GM19328 (cell line): ENCODE data around the gene SH3GL2.

Source experiments
- ATAC-seq: cut with Tn5 transposase; IDR thresholded peaks from one replicate; pipeline ENCODE4 v1.9.1; 2021; ENCODE audit warnings: mild to moderate bottlenecking, moderate library complexity; ENCODE audit not compliant: unreplicated experiment

SH3GL2 gene

DNA sequence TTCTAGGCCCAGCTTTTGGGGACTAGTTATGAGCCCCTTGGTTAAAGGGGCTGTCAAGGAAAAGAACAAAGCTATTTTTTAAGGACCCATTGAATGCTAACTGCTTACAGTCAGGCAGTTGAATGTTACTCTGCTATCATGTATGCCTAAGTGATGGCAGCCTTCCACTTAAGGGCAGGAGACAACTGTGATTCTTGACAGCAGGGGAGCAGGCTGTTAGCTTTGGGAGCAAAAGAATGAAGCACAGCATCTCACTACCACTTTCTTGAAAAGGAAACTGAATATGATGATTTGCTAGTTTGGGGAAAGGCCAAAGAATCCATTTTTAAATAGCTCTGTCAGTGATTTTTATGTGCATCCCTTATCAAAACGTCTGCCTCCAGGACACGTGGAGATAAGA is 221.6 kb downstream of the SH3GL2 start:
- ATAC-seq = no peak

DNA sequence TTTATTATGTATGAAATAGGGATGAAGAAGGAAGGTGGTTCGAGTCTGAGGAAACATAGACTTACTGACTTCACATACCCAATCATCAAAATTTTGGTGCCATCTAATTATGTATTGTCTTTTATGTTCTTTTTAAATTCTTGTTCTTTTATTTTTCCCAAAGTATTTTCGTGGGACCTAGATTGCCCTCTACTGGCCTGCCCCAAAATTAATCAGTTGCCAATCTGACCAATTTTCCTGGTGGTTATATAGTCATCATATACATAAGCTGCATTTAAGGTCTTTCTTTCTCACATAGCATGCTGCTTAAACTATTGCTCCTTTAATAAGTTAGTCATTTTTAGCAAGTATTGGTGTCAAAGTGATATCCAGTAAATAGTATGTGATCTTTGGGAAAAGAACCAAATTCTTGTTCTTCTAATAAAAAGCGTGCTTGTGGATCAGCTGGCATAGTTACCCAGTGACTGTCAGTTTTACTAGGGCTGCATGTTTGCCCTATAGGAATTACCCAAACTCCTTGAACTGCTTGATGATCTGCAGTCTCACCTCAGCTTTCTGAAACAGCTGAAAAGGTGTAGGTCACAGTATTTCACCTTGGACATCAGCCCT is 223.5 kb downstream of the SH3GL2 start:
- ATAC-seq = no peak

DNA sequence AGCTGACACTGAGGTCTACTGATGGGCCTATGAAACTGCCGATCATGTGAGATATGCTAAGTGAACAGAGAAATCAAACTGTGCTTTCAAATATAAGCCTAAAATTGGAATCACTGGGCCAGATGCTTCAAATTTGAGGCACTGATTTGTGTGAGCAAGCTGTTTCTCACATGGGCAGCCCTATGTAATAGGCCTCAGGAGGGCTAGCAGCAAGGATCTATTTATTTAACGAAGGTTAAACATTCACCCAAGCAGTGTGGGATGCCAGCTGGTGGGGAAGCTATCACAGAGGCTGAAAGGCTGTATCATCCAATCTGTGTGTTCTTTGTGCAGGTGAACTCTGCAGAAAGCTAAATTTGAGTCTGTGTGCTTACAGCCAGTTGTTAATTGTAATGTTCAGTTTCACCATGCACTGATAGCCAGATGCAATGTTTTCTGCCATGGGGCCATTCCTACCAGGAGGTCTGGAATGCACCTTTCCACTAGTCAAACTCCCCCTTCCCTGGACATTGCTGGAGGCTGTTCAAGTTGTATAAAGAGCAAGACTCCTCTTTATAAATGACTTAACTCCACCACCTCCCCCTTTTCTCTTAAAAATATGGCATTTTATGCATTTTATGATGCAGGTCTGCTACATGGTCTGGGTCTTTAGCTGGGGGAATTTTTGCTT is 228.9 kb downstream of the SH3GL2 start:
- ATAC-seq = no peak

DNA sequence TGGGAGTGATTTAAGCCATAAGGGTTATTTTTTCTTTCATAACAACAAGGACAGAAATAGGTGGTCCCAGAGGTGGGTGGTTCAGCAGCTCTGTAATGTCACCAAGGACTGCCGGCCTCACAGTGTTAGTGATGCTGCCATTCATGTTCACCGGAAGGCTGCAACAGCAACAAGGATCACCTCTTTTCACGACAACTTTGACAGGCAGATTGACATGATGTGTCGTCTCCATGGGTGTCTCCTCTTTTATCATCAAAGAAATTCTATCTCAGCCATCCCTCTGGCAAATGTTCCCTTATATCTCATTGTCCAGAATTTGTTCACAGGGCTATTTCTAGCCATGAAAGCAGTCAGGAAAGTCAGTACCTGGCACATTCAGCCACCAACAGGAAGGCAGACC is 231.5 kb downstream of the SH3GL2 start:
- ATAC-seq = no peak

DNA sequence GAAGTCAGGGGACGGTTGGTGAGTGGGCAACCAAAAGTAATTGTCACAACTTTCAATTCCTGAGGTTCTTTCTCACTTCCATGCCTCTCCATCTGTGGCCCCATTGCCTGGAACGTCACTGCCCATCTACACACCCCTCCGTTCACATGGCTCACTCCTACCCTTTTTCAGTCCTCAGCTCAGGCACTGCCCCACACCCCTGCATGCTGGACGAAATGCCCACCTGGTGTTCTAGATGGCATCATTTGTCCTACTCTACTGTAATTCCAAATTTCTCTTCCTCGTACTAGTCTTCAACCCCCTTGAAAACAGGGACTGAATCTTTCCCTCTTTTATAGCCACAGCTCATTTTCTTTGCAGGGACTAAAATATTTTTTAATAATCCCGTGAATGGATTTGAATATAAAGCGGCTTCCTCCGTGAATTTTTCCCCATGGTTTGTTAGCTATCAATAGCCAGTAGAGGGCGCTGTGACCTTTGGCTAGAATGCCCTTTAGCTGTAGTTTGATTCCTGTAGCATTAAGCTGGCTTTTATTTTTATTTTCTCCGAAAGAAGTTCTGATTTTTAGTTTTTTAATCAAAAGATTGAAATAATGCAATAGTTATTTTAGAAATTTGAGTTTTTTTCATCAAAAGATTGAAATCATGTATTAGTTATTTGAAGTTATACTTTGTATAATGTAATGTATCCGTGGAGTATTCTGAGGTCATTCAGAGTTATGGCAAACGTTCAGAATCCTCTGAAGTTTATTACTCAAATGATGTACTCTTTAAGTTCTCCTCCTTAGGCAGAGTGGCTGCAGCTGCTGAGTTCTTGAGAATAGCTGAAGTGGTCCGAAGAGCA is 232.1 kb downstream of the SH3GL2 start:
- ATAC-seq = no peak

DNA sequence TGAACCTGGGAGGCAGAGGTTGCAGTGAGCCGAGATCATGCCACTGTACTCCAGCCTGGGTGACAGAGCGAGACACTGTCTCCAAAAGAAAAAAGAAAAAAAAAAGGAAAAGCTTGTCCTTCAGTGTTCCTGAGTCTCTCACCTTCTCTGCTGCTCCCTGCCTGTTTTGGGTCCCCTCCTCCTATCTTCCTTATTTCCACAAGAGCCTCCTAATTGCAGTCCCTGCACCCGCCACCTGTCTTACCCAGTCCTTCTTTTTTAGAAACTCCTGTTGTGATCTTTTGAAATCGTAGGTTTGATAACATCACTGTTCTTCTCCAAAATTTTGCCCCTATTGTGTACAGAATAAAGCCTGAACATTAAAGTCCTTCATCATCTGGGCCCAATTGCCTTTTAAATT is 234.9 kb downstream of the SH3GL2 start:
- no peak for ATAC-seq

DNA sequence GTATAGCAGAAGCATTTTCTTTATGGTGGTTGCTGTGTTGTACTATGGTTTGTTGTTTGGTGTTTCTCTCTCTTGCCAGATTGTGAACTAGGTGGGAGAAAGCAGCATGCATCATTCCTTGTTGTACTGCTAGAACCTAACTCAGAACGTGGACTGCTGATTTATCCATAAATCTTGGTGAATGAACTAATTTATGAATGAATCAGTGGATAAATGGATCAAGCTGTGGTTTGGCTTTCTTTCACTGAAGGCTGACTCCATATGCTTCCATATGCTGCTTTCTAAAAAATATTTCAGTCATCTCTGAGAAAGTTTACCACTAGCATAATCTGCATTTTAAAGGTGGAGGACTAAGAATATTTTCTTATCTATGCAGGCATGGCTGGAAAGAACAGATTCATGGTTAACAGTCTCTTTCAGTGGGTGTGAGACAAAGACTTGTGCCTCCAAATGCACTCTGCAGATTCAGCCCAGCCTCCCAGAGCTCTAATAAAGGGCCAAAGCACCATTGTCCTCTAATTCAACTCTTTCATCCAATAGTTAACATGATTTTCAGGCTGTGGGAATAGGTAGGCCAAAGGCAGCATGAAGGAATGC is 237.7 kb downstream of the SH3GL2 start:
- ATAC-seq = no peak

DNA sequence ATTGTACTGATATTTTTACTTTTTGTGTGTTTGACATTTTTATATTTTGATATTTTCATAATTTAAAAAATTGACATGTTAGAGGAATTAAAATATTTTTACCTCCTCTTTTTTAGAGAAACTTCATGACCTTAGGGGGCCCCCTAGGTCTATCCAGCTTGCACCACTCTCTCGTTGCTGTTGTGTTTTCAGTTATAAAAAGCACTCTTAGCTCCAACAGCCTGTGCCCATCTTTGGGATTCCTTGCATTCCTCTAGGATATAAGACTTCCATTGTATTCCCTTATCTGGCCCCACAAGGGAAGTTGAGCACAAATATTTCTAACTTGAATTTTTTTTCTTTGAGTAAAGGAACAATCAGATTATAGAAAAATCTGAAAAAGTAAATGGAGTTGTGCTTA is 245.3 kb downstream of the SH3GL2 start:
- no peak for ATAC-seq

DNA sequence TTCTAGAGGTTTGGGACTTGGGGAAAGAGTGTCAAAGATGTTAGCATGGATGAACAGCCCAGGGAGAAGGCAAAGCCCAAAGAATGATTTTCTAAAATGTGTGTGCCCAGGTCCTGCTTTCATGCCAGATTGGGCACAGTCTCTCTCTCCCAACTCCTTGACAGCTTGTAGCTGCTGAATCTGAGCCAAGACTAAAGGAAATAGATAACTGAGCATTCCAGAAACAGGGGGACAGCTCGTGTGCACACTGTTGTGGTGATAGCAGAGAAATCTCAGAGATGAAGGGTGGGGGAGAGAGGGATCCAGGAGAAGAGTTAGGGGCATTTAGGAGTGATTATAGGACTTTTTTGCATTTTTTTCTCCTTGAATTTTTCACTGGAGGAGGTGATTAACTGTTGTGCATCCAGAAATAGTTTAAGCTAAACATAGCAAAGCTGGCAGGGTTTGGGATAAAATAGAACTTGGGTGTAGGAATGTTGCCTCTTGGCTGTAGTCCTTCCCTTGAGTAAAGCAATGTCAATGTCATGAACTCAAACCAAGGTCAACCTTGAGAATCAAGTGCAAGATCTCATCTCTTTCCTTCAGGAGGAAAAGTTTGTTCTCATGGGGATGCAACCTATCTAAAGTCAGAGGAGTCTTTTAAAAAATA is 245.9 kb downstream of the SH3GL2 start:
- no peak for ATAC-seq

DNA sequence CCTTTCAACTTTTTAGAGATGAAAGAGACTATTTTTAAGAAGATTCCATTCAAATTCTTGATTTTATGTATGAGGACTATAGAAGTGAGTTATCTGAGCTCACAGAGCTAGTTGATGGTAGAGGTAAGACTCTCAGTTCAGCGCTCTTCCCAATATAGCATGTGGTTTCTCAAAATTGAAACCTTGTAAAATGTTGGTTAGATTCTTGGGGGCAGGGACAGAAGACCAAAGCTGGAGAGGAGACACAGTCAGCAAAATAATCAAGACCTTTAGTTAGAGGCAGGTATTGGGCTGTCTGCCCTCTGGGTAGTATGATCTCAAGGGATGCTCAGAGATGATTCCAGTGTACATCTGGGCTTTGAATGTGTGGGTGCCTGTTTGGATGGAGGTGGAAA is 246.4 kb downstream of the SH3GL2 start:
- ATAC-seq = no peak

DNA sequence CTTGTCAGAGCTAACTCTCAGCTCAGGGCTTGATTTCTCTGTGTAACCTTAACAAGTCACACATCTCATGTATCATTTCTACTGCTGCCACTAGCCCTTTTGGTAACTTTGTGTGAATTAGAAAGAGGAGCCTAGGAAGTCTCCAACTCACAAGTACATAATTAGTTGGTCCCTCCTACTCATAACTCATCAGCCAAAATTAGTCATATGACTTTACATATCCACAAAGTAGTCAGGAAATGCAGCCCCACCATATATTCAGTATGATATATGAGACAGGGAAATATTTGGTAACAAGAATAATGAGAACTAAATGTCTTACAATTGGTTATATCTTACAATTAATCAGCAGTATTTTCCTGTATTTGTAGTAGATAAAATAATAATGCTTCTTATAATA is 250.2 kb downstream of the SH3GL2 start:
- ATAC-seq = no peak

DNA sequence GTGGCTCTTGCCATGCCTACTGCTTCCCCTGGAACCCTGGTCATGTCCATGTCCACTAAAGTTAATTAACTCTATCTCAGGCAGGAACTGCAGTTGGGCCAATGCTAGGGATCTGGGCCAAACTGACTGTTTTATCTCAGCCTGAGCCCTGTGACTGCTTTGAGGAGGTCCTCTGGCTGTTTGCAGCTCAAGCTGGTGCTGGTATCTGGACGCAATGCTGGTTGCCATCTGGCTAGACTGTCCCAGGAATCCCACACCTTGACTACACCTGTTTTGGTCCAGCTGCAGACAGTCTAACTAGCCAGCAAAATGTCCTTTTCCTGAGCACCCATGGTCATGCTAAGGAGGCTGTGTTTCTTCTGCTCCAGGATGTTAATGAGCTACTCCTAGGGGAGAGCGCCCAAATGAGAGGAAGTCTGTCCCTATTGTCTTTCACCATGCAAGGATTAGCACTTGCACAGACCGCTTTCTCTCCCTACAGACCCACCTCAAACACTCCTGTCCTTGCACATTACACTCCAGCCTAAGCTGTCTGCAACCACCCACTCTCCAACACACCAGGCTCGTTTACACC is 251.0 kb downstream of the SH3GL2 start:
- ATAC-seq = no peak

DNA sequence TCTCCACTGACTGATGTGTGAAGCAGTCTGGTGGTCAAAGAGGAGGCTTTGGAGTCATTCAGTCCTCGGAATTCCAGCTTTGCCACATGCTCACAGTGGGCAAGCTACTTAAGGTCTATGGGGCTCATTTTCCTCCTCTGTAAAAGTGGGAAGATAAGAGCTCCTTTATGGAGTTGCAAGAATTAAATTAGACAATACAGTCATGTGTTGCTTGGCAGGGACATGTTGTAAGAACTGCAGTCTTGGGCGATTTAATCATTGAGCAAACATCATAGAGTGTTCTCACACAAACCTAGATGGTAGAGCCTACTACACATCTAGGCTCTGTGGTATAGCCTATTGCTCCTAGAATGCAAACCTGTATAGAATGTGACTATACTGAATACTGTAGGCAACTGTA is 253.9 kb downstream of the SH3GL2 start:
- ATAC-seq = no peak

DNA sequence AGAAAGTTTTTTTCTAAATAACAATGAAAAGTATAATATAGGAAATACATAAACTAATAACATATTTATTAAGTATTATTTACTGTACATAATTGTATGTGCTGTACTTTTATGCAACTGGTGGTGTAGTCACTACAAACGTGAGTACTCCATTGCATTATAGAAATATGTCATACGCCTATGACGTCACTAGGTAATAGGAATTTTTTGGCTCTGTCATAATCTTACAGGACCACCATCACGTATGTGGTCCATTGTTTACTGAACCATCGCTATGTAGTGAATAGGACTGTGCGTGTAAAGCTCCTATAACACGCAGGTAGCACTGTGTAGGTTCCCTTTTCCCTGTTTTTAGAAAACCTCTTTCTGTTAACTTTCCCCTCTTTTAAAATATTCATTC is 255.0 kb downstream of the SH3GL2 start:
- no peak for ATAC-seq

DNA sequence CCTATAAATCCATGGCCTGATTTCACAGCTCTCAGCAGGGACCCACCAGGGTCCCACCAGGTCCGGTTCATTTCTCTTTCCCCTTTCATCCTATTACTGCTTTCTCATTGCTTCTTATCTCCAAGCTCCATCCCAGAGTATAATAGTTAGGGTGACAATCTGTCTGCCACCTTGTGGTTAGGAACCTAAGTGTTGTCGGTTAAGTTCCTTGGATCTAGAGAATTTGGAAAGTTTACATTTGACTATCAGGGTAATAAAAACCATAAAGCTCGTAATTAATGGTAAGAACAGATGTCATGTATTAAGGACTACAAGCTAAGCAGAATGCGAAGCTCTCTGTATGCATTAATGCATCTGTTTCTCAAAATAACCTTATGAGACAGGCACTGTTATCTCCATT is 259.1 kb downstream of the SH3GL2 start:
- no peak for ATAC-seq

DNA sequence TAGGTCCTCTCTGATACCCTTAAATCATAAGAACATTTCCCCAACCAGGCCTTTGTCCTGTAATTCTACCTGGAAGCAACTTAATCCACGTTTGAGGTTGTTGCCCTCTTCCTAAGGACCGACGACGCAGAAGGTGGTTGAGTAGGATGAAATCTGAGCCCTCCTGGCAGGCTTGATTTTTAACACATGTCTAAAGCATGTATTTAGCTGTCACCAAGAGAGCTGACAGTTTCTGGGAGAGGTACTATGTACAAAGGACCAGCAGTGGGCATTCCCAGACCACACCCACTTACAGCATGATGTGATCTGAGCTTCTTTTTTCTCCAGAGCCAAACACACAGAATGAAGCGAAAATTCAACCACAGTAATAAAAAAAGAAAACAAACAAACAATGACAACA is 260.9 kb downstream of the SH3GL2 start:
- ATAC-seq = no peak

DNA sequence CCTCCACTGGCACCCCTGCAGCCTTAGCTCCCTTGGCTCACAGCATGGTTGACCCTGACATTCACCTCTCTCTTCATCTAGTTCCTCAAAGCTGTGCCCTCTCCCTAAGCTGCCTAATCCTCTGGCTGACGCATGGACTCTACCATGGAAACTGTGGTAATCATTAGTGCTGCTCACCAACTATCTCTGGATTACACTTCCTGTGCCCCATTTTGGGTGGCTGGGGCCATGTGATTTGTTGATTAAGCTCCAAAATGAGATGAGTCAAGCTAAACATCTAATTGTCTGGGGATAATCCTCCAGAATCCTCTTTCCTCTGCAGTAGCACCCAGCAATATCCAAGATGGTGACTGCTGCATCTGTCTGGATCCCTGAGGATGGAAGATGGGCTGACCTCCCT is 264.4 kb downstream of the SH3GL2 start:
- ATAC-seq = no peak
